ENCODE results near the gene TIMP1.

Gene TIMP1

GRCh38 chrX:47581731-47582647, at the start of gene TIMP1:
TSS of gene TIMP1 (plus strand) at chrX:47582436. CDS start at chrX:47583416, 980 bp downstream.
- peak; percentile 97 for DNase-seq (ENCODE audit: low spot score)

- no peak for DNase-seq (ENCODE audit: low spot score)
These were observed 42.4 kb upstream of the TIMP1 start for GRCh38 chrX:47539860-47540259.

- DNase-seq (ENCODE audit: low spot score): peak; percentile 96
These were observed 41.3 kb upstream of the TIMP1 start for GRCh38 chrX:47540754-47541538.

- no peak for DNase-seq (ENCODE audit: low spot score)
These were observed 38.7 kb upstream of the TIMP1 start for GRCh38 chrX:47543496-47543895.

- DNase-seq (ENCODE audit: low spot score): peak; percentile 94
These were observed 26.1 kb upstream of the TIMP1 start for GRCh38 chrX:47556045-47556623.

- DNase-seq (ENCODE audit: low spot score): no peak
These were observed 23.8 kb upstream of the TIMP1 start for GRCh38 chrX:47558436-47558835.

GRCh38 chrX:47560179-47560933, 21.9 kb upstream of the TIMP1 start:
- no peak for DNase-seq (ENCODE audit: low spot score)

- peak; percentile 97 for DNase-seq (ENCODE audit: low spot score)
These were observed 21.1 kb upstream of the TIMP1 start, which contains the start of gene ARAF for GRCh38 chrX:47560934-47561658. TSS of gene ARAF (plus strand) at chrX:47561205. CDS start at chrX:47562968, 1,763 bp downstream.

GRCh38 chrX:47561659-47562151, 20.5 kb upstream of the TIMP1 start:
- DNase-seq (ENCODE audit: low spot score): no peak

GRCh38 chrX:47562615-47563243, 19.5 kb upstream of the TIMP1 start:
- peak; percentile 42 for DNase-seq (ENCODE audit: low spot score)

- DNase-seq (ENCODE audit: low spot score): no peak
These were observed 18.4 kb upstream of the TIMP1 start for GRCh38 chrX:47563801-47564315.

GRCh38 chrX:47564438-47565085, 17.7 kb upstream of the TIMP1 start:
- DNase-seq (ENCODE audit: low spot score): no peak

- DNase-seq (ENCODE audit: low spot score): no peak
These were observed 15.4 kb upstream of the TIMP1 start for GRCh38 chrX:47566841-47567240.

GRCh38 chrX:47568656-47569295, 13.5 kb upstream of the TIMP1 start:
- peak; percentile 34 for DNase-seq (ENCODE audit: low spot score)

- no peak for DNase-seq (ENCODE audit: low spot score)
These were observed 11.4 kb upstream of the TIMP1 start for GRCh38 chrX:47570794-47571193.

GRCh38 chrX:47571215-47571614, 11.0 kb upstream of the TIMP1 start:
- no peak for DNase-seq (ENCODE audit: low spot score)

GRCh38 chrX:47571896-47572295, 10.3 kb upstream of the TIMP1 start:
- no peak for DNase-seq (ENCODE audit: low spot score)

GRCh38 chrX:47572773-47573340, 9.4 kb upstream of the TIMP1 start:
- no peak for DNase-seq (ENCODE audit: low spot score)

All from RKO (cell line).